Ishikawa (cell line): ENCODE measurements around the gene MLLT3.

Experiments used
- CEBPB ChIP-seq: IDR thresholded peaks from 2 replicates; pipeline ENCODE4 v1.6.1; 2012
- CREB1 ChIP-seq: IDR thresholded peaks from 2 replicates; pipeline ENCODE4 v1.6.1; 2012; ENCODE audit warnings: low read depth
- EGR1 ChIP-seq: IDR thresholded peaks from 2 replicates; pipeline ENCODE4 v1.6.1; 2012
- EP300 ChIP-seq: IDR thresholded peaks from 2 replicates; pipeline ENCODE4 v1.6.1; 2012; ENCODE audit warnings: borderline replicate concordance
- FOXM1 ChIP-seq: IDR thresholded peaks from 2 replicates; pipeline ENCODE4 v1.6.1; 2012; ENCODE audit warnings: low read depth, borderline replicate concordance
- MAX ChIP-seq: IDR thresholded peaks from 2 replicates; pipeline ENCODE4 v1.6.1; 2012
- NFIC ChIP-seq: IDR thresholded peaks from 2 replicates; pipeline ENCODE4 v1.6.1; 2012
- RAD21 ChIP-seq: IDR thresholded peaks from 2 replicates; pipeline ENCODE4 v1.6.1; 2012; ENCODE audit warnings: low read depth
- REST ChIP-seq: IDR thresholded peaks from 2 replicates; pipeline ENCODE4 v1.6.1; 2012; ENCODE audit warnings: low read depth, mild to moderate bottlenecking
- TAF1 ChIP-seq: IDR thresholded peaks from 2 replicates; pipeline ENCODE4 v1.6.1; 2012; ENCODE audit warnings: low read depth, mild to moderate bottlenecking
- TCF12 ChIP-seq: IDR thresholded peaks from 2 replicates; pipeline ENCODE4 v1.6.1; 2012; ENCODE audit warnings: low read depth
- TEAD4 ChIP-seq: IDR thresholded peaks from 2 replicates; pipeline ENCODE4 v1.6.1; 2012
- USF1 ChIP-seq: IDR thresholded peaks from 2 replicates; pipeline ENCODE4 v1.6.1; 2012
- YY1 ChIP-seq: IDR thresholded peaks from 2 replicates; pipeline ENCODE4 v1.6.1; 2012; ENCODE audit warnings: low read depth
- ZBTB7A ChIP-seq: IDR thresholded peaks from 2 replicates; pipeline ENCODE4 v1.6.1; 2012; ENCODE audit warnings: low read depth

The MLLT3 gene

GRCh38 chr9:20447291-20447690, 175.0 kb downstream of the MLLT3 start:
- TF ChIP-seq CEBPB (no peak), ZBTB7A (no peak), CREB1 (no peak), TEAD4 (no peak), REST (no peak), MAX (no peak), RAD21 (no peak), NFIC (no peak), USF1 (no peak), EGR1 (no peak), TCF12 (no peak), FOXM1 (no peak)

- TF ChIP-seq CEBPB (no peak), NFIC (no peak), TAF1 (no peak), CREB1 (no peak), TEAD4 (no peak), TCF12 (no peak), RAD21 (no peak), USF1 (no peak), MAX (no peak), EP300 (no peak), YY1 (no peak), ZBTB7A (no peak), EGR1 (no peak), FOXM1 (no peak), REST (no peak)
Measured at GRCh38 chr9:20446248-20446647, 176.1 kb downstream of the MLLT3 start.

GRCh38 chr9:20442461-20443319, 179.6 kb downstream of the MLLT3 start:
- TF ChIP-seq EGR1, result no peak
- TF ChIP-seq CEBPB, result no peak
- TF ChIP-seq MAX, result no peak
- no peak for TF ChIP-seq TEAD4
- no peak for TF ChIP-seq YY1
- TF ChIP-seq NFIC, result no peak
- no peak for TF ChIP-seq EP300
- no peak for TF ChIP-seq USF1
- TF ChIP-seq TCF12, result no peak
- no peak for TF ChIP-seq REST
- no peak for TF ChIP-seq CREB1
- TF ChIP-seq ZBTB7A, result no peak
- TF ChIP-seq RAD21, result no peak
- no peak for TF ChIP-seq FOXM1
- no peak for TF ChIP-seq TAF1
